ENCODE data around the gene ZMYND8.
A peak's percentile ranks its signal among the peaks of the same experiment; 100 is the strongest.
"Not testable (repeated sequence)": the region's sequence is repeated elsewhere in the genome, so short reads cannot be mapped to it uniquely, and the experiment has no call there.

The ZMYND8 gene

GRCh38 chr20:47204008-47204849 is 152.3 kb downstream of the ZMYND8 start:
- DNase-seq (ENCODE audit: low read depth in 3 of 3), result no peak

DNA sequence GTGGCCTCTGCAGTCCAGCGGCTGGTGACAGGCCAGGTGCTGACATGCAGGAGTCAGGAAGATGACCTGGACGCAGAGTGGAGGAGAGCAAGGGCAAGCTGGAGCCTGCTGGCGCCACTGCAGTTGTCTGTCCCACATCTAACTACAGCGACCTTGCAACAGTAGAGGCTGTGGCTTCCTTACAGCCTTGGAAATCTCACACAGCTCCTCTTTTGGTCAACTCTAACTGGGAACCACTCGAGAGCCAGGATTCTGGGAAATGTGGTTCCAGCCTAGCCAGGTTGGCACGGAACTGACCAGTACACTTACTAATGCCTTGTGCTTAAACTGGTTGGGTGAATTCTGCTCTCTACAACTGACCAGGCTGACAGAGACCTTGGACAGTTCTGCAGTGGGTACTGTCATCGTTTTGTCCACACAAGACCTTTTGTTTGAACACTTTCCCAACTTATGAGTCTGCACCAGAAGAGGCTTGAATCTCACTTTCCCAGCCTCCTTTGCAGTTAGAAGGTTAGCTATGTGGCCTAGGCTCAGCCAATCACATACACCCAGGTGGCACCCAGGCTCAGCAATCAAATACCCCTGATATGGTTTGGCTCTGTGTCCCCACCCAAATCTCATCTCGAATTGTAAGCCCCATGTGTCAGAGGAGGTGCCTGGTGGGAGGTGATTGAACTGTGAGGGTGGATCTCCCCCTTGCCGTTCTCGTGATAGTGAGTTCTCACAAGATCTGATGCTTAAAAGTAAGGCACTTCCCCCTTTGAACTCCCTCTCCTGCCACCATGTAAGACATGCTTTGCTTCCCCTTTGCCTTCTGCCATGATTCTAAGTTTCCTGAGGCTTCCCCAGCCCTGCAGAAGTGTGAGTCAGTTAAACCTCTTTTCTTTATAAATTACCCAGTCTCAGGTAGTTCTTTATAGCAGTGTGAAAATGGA is 153.5 kb downstream of the ZMYND8 start:
- no peak for DNase-seq (ENCODE audit: low read depth in 3 of 3)

- DNase-seq (ENCODE audit: low read depth in 3 of 3), result no peak
These were observed 155.3 kb downstream of the ZMYND8 start for GRCh38 chr20:47201074-47201730.

DNA sequence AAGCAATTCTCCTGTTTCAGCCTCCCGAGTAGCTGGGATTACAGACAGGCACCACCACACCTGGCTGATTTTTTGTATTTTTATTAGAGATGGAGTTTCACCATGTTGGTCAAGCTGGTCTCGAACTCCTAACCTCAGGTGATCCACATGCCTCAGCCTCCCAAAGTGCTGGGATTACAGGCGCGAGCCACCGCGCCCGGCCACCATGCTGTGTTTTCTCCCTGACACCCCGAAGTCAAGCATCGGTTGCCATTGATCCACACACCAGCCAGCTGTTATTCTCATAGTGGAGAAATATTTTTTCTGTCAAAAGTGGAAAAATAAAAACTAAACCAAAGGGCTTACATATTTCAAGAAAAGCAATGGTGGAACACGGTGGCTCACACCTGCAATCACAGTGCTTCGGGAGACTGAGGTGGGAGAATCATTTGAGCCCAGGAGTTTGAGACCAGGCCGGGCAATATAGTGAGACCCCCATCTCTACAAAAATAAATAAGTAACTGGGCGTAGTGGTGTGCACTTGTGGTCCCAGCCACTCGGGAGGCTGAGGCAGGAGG is 157.4 kb downstream of the ZMYND8 start:
- no peak for DNase-seq (ENCODE audit: low read depth in 3 of 3)

GRCh38 chr20:47198254-47198671 is 158.2 kb downstream of the ZMYND8 start:
- peak; percentile 13 to 48 (median 31) for DNase-seq (ENCODE audit: low read depth in 3 of 3)

GRCh38 chr20:47196091-47197081 is 160.1 kb downstream of the ZMYND8 start:
- DNase-seq (ENCODE audit: low read depth in 3 of 3), result peak; percentile 53 to 78 (median 67)

- no peak for DNase-seq (ENCODE audit: low read depth in 3 of 3)
These were observed 160.9 kb downstream of the ZMYND8 start for GRCh38 chr20:47195573-47195972.

- DNase-seq (ENCODE audit: low read depth in 3 of 3), result no peak
These were observed 164.5 kb downstream of the ZMYND8 start for GRCh38 chr20:47191956-47192355.

- DNase-seq (ENCODE audit: low read depth in 3 of 3), result no peak
These were observed 165.3 kb downstream of the ZMYND8 start for GRCh38 chr20:47191074-47191673.

GRCh38 chr20:47189060-47189459 is 167.4 kb downstream of the ZMYND8 start:
- DNase-seq (ENCODE audit: low read depth in 3 of 3), result no peak

DNA sequence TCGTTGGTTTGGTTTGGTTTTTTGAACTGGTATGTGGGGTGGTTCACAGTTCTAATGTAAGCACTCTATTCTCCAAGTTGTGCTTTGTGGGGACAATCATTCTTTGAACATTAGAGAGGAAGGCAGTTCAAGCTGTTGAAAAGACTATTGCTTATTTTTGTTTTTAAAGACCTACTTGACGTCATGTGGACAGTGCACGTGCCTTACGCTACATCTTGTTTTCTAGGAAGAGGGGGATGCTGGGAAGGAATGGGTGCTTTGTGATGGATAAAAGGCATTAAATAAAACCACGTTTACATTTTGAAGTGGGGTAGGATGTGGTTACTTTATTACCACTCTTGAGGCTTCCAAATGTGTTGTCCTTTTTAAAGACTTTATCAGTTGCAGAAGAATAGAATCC is 168.0 kb downstream of the ZMYND8 start:
- no peak for DNase-seq (ENCODE audit: low read depth in 3 of 3)

GRCh38 chr20:47187450-47188195 is 168.9 kb downstream of the ZMYND8 start:
- DNase-seq (ENCODE audit: low read depth in 3 of 3), result no peak

GRCh38 chr20:47183367-47183766 is 173.1 kb downstream of the ZMYND8 start:
- DNase-seq (ENCODE audit: low read depth in 3 of 3), result no peak

DNA sequence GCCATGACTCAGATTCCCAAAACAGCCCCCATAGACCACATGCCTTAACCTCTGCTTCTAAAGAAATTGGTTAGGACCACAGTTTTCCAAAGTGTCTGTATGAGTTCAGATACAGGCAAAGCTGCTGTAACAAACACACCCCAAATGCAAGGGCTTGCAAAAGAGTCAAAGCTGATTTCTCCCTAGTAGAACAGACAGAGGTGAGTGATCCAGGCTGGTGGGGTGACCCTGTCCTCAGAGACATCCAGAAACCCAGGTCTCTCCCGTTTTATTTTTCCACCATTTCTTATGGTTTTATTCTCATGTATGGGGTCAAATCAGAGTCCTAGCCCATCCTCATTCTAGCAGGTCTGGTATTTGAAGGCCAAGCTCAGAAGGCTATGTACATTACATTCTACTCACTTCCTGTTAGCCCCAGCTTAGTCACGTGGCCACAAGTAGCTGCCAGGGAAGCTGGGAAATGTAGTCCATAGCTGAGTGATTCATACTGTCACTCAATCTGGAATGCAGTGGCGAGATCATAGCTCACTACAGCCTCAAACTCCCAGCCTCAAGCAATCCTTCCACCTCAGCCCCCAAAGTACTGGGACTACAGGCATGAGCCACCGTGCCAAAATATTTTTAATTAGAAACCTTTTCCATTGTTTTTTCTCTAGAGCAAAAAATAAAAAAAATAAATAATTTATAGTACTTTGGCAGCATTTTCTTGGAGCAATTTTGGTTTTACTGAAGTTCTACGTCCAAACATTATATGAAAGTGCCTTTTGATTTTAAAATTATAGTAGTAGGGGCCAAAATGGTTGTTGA is 175.2 kb downstream of the ZMYND8 start:
- peak in 1 of 3 experiments; percentile 12 for DNase-seq (ENCODE audit: low read depth in 3 of 3)

- DNase-seq (ENCODE audit: low read depth in 3 of 3), result no peak
These were observed 177.2 kb downstream of the ZMYND8 start for GRCh38 chr20:47179267-47179666.

- no peak for DNase-seq (ENCODE audit: low read depth in 3 of 3)
These were observed 177.6 kb downstream of the ZMYND8 start for GRCh38 chr20:47178851-47179250.

GRCh38 chr20:47178277-47178676 is 178.2 kb downstream of the ZMYND8 start:
- DNase-seq (ENCODE audit: low read depth in 3 of 3), result no peak

GRCh38 chr20:47176217-47176616 is 180.3 kb downstream of the ZMYND8 start:
- not testable (repeated sequence) for DNase-seq (ENCODE audit: low read depth in 3 of 3)
